Glutamatergic neuron (in vitro differentiated cells): ENCODE data around the gene IQCK. TPM values are rescaled to one million over a fixed set of nuclear protein-coding genes. Genes with fewer than 3 reads are reported as not detected.

ENCODE experiments used
- DNase-seq: peaks from one replicate; pipeline ENCODE4 v3.0.0; 2022
- H3K27ac Mint-ChIP-seq: one replicate; pipeline ENCODE4 v1.8.0; 2020; ENCODE audit warnings: mild to moderate bottlenecking, mixed read lengths, inconsistent platforms; ENCODE audit not compliant: unreplicated experiment
- H3K27me3 Mint-ChIP-seq: one replicate; pipeline ENCODE4 v1.8.0; 2020; ENCODE audit warnings: mild to moderate bottlenecking, moderate library complexity, mixed read lengths, inconsistent platforms; ENCODE audit not compliant: unreplicated experiment
- H3K36me3 Mint-ChIP-seq: one replicate; pipeline ENCODE4 v1.8.0; 2020; ENCODE audit warnings: mild to moderate bottlenecking, mixed read lengths, inconsistent platforms; ENCODE audit not compliant: unreplicated experiment
- H3K4me1 Mint-ChIP-seq: one replicate; pipeline ENCODE4 v1.8.0; 2020; ENCODE audit warnings: mild to moderate bottlenecking, low read depth, mixed read lengths, inconsistent platforms; ENCODE audit not compliant: unreplicated experiment
- H3K4me3 Mint-ChIP-seq: one replicate; pipeline ENCODE4 v1.8.0; 2020; ENCODE audit warnings: mild to moderate bottlenecking, mixed read lengths, inconsistent platforms; ENCODE audit not compliant: unreplicated experiment
- H3K9me3 Mint-ChIP-seq: one replicate; pipeline ENCODE4 v1.8.0; 2020; ENCODE audit warnings: mild to moderate bottlenecking, moderate library complexity, mixed read lengths, inconsistent platforms; ENCODE audit not compliant: unreplicated experiment
- CTCF ChIP-seq: fragments of 200-600 bp; sonication (generic); IDR thresholded peaks from one replicate; pipeline ENCODE4 v1.5.0; 2021; ENCODE audit not compliant: partially characterized antibody, unreplicated experiment
- total RNA-seq: library from RNA; stranded (reverse); fragmentation: NEBNext Ultra II Directional; extraction: Animal tissue kit (Norgen Biotek cat#: 25700); gene quantifications from one replicate; pipeline ENCODE4 v1.2.1, GENCODE V29; 2021; ENCODE audit not compliant: unreplicated experiment

Gene IQCK
- total RNA-seq, 1 donor from 2014 or later, result 5.1 TPM

GRCh38 chr16:19882186-19882585 lies 164.1 kb downstream of the IQCK start:
- Mint-ChIP-seq H3K27me3 (peaks cover 19% of the 10 kb centered on the region), H3K36me3 (no peaks in the 10 kb centered on the region), H3K27ac (no peak overlapping the region), H3K9me3 (peaks cover 10% of the 10 kb centered on the region), H3K4me3 (no peak overlapping the region), H3K4me1 (peaks cover 19% of the 10 kb centered on the region)
- no peak for DNase-seq
- TF ChIP-seq CTCF, result no peak

- H3K4me1 Mint-ChIP-seq, result peaks cover 19% of the 10 kb centered on the region
- peaks cover 9% of the 10 kb centered on the region for H3K9me3 Mint-ChIP-seq
- H3K27ac Mint-ChIP-seq, result peak overlapping the region; percentile 24
- TF ChIP-seq CTCF, result no peak
- DNase-seq, result no peak
- H3K36me3 Mint-ChIP-seq, result no peaks in the 10 kb centered on the region
- H3K27me3 Mint-ChIP-seq, result peaks cover 19% of the 10 kb centered on the region
- peak overlapping the region; percentile 71 for H3K4me3 Mint-ChIP-seq
Measured at GRCh38 chr16:19882646-19883045, 164.6 kb downstream of the IQCK start.

GRCh38 chr16:19883296-19883965 lies 165.4 kb downstream of the IQCK start:
- DNase-seq, result peak; percentile 34
- no peaks in the 10 kb centered on the region for H3K36me3 Mint-ChIP-seq
- H3K9me3 Mint-ChIP-seq, result peaks cover 7% of the 10 kb centered on the region
- TF ChIP-seq CTCF, result no peak
- H3K4me3 Mint-ChIP-seq, result peak overlapping the region; percentile 74
- peaks cover 19% of the 10 kb centered on the region for H3K27me3 Mint-ChIP-seq
- H3K27ac Mint-ChIP-seq, result no peak overlapping the region
- H3K4me1 Mint-ChIP-seq, result peaks cover 19% of the 10 kb centered on the region

GRCh38 chr16:19883966-19884485 lies 166.0 kb downstream of the IQCK start:
- no peak for TF ChIP-seq CTCF
- DNase-seq, result peak; percentile 26

More at GRCh38 chr16:19883966-19884485, 166.0 kb downstream of the IQCK start:
- Mint-ChIP-seq H3K27ac (no peak overlapping the region), H3K4me1 (peaks cover 19% of the 10 kb centered on the region), H3K9me3 (peaks cover 7% of the 10 kb centered on the region), H3K27me3 (peaks cover 21% of the 10 kb centered on the region), H3K4me3 (peak overlapping the region; percentile 67), H3K36me3 (no peaks in the 10 kb centered on the region)
